ENCODE data around the gene PGAM4.
"Not testable (repeated sequence)": the region's sequence is repeated elsewhere in the genome, so short reads cannot be mapped to it uniquely, and the experiment has no call there.

Gene PGAM4

GRCh38 chrX:77969538-77969937, at the start of gene PGAM4:
TSS of gene PGAM4 (minus strand) at chrX:77969638. CDS start at chrX:77969638, 0 bp downstream.
- DNase-seq (ENCODE audit: low read depth in 2 of 2, low spot score in 1 of 2), result no peak

DNA sequence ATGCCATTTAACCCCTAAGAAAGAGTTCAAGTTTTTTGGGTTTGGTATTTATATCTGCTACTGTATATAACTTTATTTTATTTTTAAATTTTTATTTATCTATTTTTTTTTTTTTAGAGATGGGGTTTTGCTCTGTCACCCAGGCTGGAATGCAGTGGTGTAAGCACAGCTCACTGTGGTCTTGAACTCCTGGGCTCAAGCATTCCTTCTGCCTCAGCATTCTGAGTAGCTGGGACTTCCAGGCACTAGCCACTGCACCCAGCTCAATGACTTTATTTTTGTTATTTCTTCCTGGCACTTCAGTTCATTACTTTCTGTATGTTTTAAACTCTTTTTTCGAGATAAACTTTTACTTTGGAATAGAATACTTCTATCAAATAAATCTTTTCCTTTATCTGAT, 42.4 kb upstream of the PGAM4 start:
- no peak for DNase-seq (ENCODE audit: low read depth in 2 of 2, low spot score in 1 of 2)

GRCh38 chrX:77979870-77980269, 10.4 kb upstream of the PGAM4 start:
- no peak for DNase-seq (ENCODE audit: low read depth in 2 of 2, low spot score in 1 of 2)

DNA sequence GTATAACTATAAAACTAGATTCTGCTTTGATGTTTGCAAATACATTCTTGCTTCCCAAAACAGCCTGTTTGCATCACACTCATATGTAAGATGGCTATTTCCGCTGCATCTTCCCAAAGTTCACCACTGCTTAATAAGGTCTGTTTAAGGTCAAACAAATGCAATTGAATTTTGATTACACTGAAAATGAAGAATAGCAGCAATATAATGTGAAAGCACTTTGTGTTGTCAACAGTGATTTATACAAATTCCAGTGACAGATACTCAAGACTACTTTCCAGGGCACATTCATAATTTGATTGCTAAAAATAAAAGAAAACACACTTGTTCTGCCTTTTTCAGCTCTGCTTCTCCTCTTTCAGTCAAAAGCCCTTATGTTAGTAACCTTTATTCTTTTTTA, 8.1 kb upstream of the PGAM4 start:
- no peak for DNase-seq (ENCODE audit: low read depth in 2 of 2, low spot score in 1 of 2)

DNA sequence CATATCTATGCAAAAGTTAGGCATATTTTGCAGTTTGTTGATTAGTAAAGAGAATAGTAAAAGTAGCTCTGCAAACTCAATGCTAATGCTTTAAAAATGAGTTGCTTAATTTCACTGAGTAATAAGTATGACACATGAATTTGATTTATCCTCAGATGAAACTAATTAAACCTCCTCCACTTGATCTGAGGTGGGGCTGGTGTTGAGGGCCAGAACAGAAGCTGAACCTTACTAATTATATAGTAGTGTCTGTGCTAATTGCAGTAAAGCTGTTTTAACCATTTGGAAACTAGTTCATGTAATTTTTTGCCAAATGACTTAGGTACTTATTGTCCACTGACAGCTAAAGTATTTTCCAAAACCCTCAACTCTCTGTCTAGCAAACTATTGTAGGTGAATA, 7.7 kb upstream of the PGAM4 start:
- DNase-seq (ENCODE audit: low read depth in 2 of 2, low spot score in 1 of 2), result no peak

GRCh38 chrX:77975755-77976154, 6.3 kb upstream of the PGAM4 start:
- DNase-seq (ENCODE audit: low read depth in 2 of 2, low spot score in 1 of 2), result no peak

DNA sequence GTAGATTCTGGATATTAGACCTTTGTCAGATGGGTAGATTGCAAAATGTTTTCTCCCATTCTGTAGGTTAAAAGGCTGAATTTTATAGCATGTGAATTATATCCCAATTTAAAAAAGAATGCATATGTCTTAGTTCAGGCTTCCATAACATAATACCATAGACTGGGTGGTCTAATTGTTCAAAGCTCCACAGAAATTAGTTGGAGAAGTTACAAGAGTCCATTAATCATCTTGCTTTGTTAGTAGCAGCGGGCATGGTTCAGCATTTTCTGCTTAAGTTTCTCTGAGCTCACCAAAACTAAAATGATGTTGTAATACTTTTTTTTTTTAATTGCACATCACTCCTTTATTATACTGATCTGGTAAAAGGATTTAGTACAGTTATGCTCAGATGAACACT, 1.8 kb downstream of the PGAM4 start:
- no peak for DNase-seq (ENCODE audit: low read depth in 2 of 2, low spot score in 1 of 2)

GRCh38 chrX:77966361-77966760, 3.1 kb downstream of the PGAM4 start:
- no peak for DNase-seq (ENCODE audit: low read depth in 2 of 2, low spot score in 1 of 2)

DNA sequence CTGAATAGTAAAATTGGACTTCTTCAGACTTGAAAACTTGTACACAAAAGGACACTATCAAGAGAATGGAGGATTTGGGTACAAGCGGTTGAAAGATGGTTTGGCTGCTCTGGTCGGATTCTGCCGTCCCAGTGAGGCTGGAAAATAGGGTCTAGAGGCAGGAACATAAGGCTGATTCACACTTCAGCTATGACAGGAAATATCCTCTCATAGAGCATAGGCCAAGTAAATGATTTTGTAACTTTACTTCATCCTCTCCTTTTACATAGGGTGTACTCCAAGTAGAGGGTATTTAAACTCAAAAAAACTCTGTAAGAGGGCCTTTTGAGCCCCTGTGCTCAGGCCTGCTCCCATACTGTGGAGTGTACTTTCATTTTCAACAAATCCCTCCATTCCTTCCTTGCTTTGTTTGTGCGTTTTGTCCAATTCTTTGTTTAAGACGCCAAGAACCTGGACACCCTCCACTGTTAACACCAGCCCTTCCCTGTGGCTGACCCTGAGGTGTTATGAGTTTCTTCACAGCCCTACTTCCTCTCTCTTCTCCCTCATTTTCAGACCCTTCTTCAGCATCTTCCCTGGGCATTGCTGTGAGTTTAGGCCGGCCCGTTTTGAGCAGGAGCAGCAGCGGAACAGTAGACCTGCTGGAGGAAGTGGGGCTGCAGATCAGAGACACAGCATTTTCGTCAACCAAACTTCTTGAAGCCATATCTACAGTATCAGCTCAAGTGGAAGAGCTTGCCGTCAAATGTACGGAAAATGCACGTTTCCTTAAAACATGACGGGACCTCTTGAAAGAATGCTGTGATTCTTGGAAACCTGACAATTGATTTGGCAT, 7.2 kb downstream of the PGAM4 start:
- DNase-seq (ENCODE audit: low read depth in 2 of 2, low spot score in 1 of 2), result no peak

- no peak for DNase-seq (ENCODE audit: low read depth in 2 of 2, low spot score in 1 of 2)
These were observed 8.4 kb downstream of the PGAM4 start for GRCh38 chrX:77961063-77961462.

- no peak for DNase-seq (ENCODE audit: low read depth in 2 of 2, low spot score in 1 of 2)
These were observed 8.9 kb downstream of the PGAM4 start for GRCh38 chrX:77960567-77960966.

- no peak for DNase-seq (ENCODE audit: low read depth in 2 of 2, low spot score in 1 of 2)
These were observed 15.7 kb downstream of the PGAM4 start for GRCh38 chrX:77953708-77954107.

- no peak for DNase-seq (ENCODE audit: low read depth in 2 of 2, low spot score in 1 of 2)
These were observed 16.1 kb downstream of the PGAM4 start for GRCh38 chrX:77953302-77953701.

- no peak for DNase-seq (ENCODE audit: low read depth in 2 of 2, low spot score in 1 of 2)
These were observed 17.3 kb downstream of the PGAM4 start for GRCh38 chrX:77952173-77952572.

GRCh38 chrX:77949840-77950239, 19.6 kb downstream of the PGAM4 start:
- DNase-seq (ENCODE audit: low read depth in 2 of 2, low spot score in 1 of 2), result no peak

DNA sequence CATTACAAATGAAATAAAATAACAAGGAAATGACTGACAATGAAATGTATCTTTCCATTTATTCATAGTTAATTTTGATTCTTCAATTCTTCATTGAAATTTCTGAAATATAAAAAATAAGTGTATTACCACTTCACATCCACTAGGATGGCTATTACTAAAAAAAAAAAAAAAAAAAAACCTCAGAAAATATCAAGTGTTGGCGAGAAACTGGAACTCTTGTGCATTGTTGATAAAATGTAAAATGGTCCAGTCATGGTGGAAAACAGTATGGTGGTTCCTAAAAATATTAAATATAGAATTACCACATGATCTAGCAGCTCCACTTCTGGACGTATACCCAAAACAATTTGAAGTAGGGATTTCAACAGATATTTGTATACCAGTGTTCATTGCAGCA, 22.9 kb downstream of the PGAM4 start:
- DNase-seq (ENCODE audit: low read depth in 2 of 2, low spot score in 1 of 2), result no peak

GRCh38 chrX:77945910-77946545, 23.4 kb downstream of the PGAM4 start:
- DNase-seq (ENCODE audit: low read depth in 2 of 2, low spot score in 1 of 2), result no peak

- DNase-seq (ENCODE audit: low read depth in 2 of 2, low spot score in 1 of 2), result not testable (repeated sequence)
These were observed 24.4 kb downstream of the PGAM4 start for GRCh38 chrX:77945031-77945430.

- no peak for DNase-seq (ENCODE audit: low read depth in 2 of 2, low spot score in 1 of 2)
These were observed 31.3 kb downstream of the PGAM4 start for GRCh38 chrX:77938083-77938680.

GRCh38 chrX:77937291-77937690, 32.1 kb downstream of the PGAM4 start:
- no peak for DNase-seq (ENCODE audit: low read depth in 2 of 2, low spot score in 1 of 2)

DNA sequence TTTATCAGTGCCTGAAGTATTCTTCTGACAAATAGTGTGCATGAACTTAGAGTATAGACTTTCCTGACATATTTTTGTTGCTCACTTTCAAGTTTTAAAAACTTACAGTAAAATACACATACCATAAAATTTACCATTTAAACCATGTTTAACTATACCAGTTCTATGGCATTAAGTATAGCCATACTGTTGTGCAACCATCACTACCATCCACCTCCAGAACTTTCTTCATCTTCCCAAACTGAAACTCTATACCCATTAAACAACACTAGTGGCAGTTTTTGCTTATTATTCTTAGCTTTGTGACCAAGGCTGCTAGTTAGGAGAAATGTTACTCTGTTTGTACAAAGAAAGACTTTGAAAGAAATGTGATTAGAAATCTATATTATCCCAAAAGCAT, 33.1 kb downstream of the PGAM4 start:
- no peak for DNase-seq (ENCODE audit: low read depth in 2 of 2, low spot score in 1 of 2)

- no peak for DNase-seq (ENCODE audit: low read depth in 2 of 2, low spot score in 1 of 2)
These were observed 33.6 kb downstream of the PGAM4 start for GRCh38 chrX:77935886-77936285.
